SK-N-SH (cell line): Measurements from ENCODE around the gene FMO4. TPM values are rescaled to one million over a fixed set of nuclear protein-coding genes. Genes with fewer than 3 reads are reported as not detected.

ENCODE experiments used
- CTCF ChIA-PET: fragments of 300-600, 350-600 bp; formaldehyde crosslinking; extraction: SDS; loops from one replicate; lab custom pipeline; 2021; lab: Yijun Ruan, JAX
- POLR2A ChIA-PET: fragments of 350-600 bp; sonication (Branson Sonifier 250); formaldehyde crosslinking; extraction: SDS; loops from one replicate; lab custom pipeline; 2020; ENCODE audit warnings: antibody characterized with exemption, inconsistent platforms; lab: Yijun Ruan, JAX
- DNase-seq: peaks from one replicate; pipeline ENCODE4 v3.0.0; 2012
- H2AFZ ChIP-seq: fragments of 200-600 bp; sonication (generic); 2 replicates; pipeline ENCODE4 v1.8.1; 2016; ENCODE audit warnings: antibody characterized with exemption, mild to moderate bottlenecking, low read depth
- H3F3A ChIP-seq: fragments of 200-600 bp; sonication (generic); replicated peaks from 2 replicates; pipeline ENCODE3; 2016; ENCODE audit warnings: antibody characterized with exemption, mild to moderate bottlenecking; ENCODE audit not compliant: insufficient read depth
- H3K27ac ChIP-seq, 2 experiments: fragments of 200-500 bp in 1 of 2; fragments of 200-600 bp in 1 of 2; sonication (Bioruptor generic) in 1 of 2; sonication (generic), shearing (Covaris generic) in 1 of 2; 2 replicates each; pipeline versions ENCODE4 v1.5.1 to v1.6.1; 2014 to 2016; ENCODE audit warnings: low read depth in 2 of 2, inconsistent platforms in 1 of 2, low read length in 1 of 2, mild to moderate bottlenecking in 1 of 2, mixed read lengths in 1 of 2
- H3K27me3 ChIP-seq: fragments of 200-600 bp; sonication (generic), shearing (Covaris generic); 2 replicates; pipeline ENCODE4 v1.6.1; 2016; ENCODE audit warnings: mixed run types; ENCODE audit not compliant: insufficient read depth
- H3K36me3 ChIP-seq, 2 experiments: fragments of 200-500 bp in 1 of 2; fragments of 200-600 bp in 1 of 2; sonication (Bioruptor generic) in 1 of 2; sonication (generic) in 1 of 2; replicated peaks in 1 of 2; 2 replicates each; pipeline versions ENCODE3 to v1.5.1; 2014 to 2016; ENCODE audit warnings: low read length in 1 of 2, mild to moderate bottlenecking in 1 of 2; ENCODE audit not compliant: insufficient read depth in 2 of 2, control insufficient read depth in 1 of 2
- H3K4me1 ChIP-seq, 2 experiments: fragments of 200-500 bp in 1 of 2; fragments of 200-600 bp in 1 of 2; sonication (Bioruptor generic) in 1 of 2; sonication (generic), shearing (Covaris generic) in 1 of 2; 2 replicates each; pipeline versions ENCODE4 v1.5.1 to v1.6.1; 2014 to 2016; ENCODE audit warnings: low read depth in 1 of 2, low read length in 1 of 2, mixed run types in 1 of 2; ENCODE audit not compliant: insufficient read depth in 2 of 2, control insufficient read depth in 1 of 2
- H3K4me2 ChIP-seq: fragments of 200-600 bp; sonication (generic), shearing (Covaris generic); 2 replicates; pipeline ENCODE4 v1.6.1; 2017; ENCODE audit warnings: mixed run types
- H3K4me3 ChIP-seq, 2 experiments: fragments of 200-500 bp in 1 of 2; fragments of 200-600 bp in 1 of 2; sonication (Bioruptor generic) in 1 of 2; sonication (generic), shearing (Covaris generic) in 1 of 2; 2 replicates each; pipeline versions ENCODE4 v1.5.1 to v1.8.1; 2014 to 2016; ENCODE audit warnings: low read depth in 2 of 2, inconsistent platforms in 1 of 2, low read length in 1 of 2, mild to moderate bottlenecking in 1 of 2, mixed read lengths in 1 of 2, moderate library complexity in 1 of 2
- H3K79me2 ChIP-seq: fragments of 200-600 bp; sonication (generic); 2 replicates; pipeline ENCODE4 v1.8.1; 2017; ENCODE audit warnings: mild to moderate bottlenecking; ENCODE audit not compliant: insufficient read depth
- H3K9ac ChIP-seq: fragments of 200-600 bp; sonication (generic); 2 replicates; pipeline ENCODE4 v1.6.1; 2017; ENCODE audit warnings: mixed run types
- H3K9me2 ChIP-seq: fragments of 200-600 bp; sonication (generic); 2 replicates; pipeline ENCODE4 v1.6.1; 2017; ENCODE audit warnings: mixed run types
- H3K9me3 ChIP-seq: fragments of 200-600 bp; sonication (generic); 2 replicates; pipeline ENCODE4 v1.6.1; 2017; ENCODE audit warnings: mixed run types, mild to moderate bottlenecking, moderate library complexity
- H4K20me1 ChIP-seq: fragments of 200-600 bp; sonication (generic); 2 replicates; pipeline ENCODE4 v1.6.1; 2017; ENCODE audit warnings: mild to moderate bottlenecking, mixed run types; ENCODE audit not compliant: insufficient read depth
- CHD2 ChIP-seq: fragments of 150-350 bp; IDR thresholded peaks from 2 replicates; pipeline ENCODE4 v1.6.1; 2018; ENCODE audit warnings: low read length; ENCODE audit not compliant: partially characterized antibody
- EP300 ChIP-seq, 2 experiments: IDR thresholded peaks; 2 replicates each; pipeline versions ENCODE4 v1.4.0 to v1.6.1; 2012; ENCODE audit warnings: borderline replicate concordance in 1 of 2, low read depth in 1 of 2, low read length in 1 of 2
- FOXJ3 ChIP-seq: sonication (generic); formaldehyde crosslinking; IDR thresholded peaks from 2 replicates; pipeline ENCODE4 v1.5.1; 2020; ENCODE audit warnings: mild to moderate bottlenecking, missing genetic modification reagents
- GABPA ChIP-seq: IDR thresholded peaks from 2 replicates; pipeline ENCODE4 v1.4.0; 2012; ENCODE audit warnings: low read depth, mild to moderate bottlenecking
- MEF2A ChIP-seq: IDR thresholded peaks from 2 replicates; pipeline ENCODE4 v1.4.0; 2012; ENCODE audit warnings: low read depth, borderline replicate concordance
- NFIC ChIP-seq: IDR thresholded peaks from 2 replicates; pipeline ENCODE4 v1.4.0; 2012; ENCODE audit warnings: borderline replicate concordance
- NRF1 ChIP-seq: IDR thresholded peaks from 2 replicates; pipeline ENCODE4 v1.6.1; 2012; ENCODE audit warnings: low read depth, mild to moderate bottlenecking, low read length
- POLR2AphosphoS5 ChIP-seq: IDR thresholded peaks from 2 replicates; pipeline ENCODE4 v1.6.1; 2012; ENCODE audit warnings: low read depth, low read length
- RAD21 ChIP-seq: IDR thresholded peaks from 2 replicates; pipeline ENCODE4 v1.6.1; 2012; ENCODE audit warnings: mild to moderate bottlenecking, low read length
- RCOR1 ChIP-seq: fragments of 150-350 bp; IDR thresholded peaks from 2 replicates; pipeline ENCODE4 v1.6.1; 2017; ENCODE audit warnings: antibody characterized with exemption, low read length
- SIN3A ChIP-seq: IDR thresholded peaks from 2 replicates; pipeline ENCODE4 v1.6.1; 2012; ENCODE audit warnings: low read depth, mild to moderate bottlenecking, low read length, moderate library complexity, borderline replicate concordance
- SMC3 ChIP-seq: IDR thresholded peaks from 2 replicates; pipeline ENCODE4 v1.6.1; 2012; ENCODE audit warnings: low read depth, low read length, improper control_type of control experiment
- TEAD4 ChIP-seq: IDR thresholded peaks from 2 replicates; pipeline ENCODE4 v1.4.0; 2012; ENCODE audit warnings: mild to moderate bottlenecking, borderline replicate concordance; ENCODE audit not compliant: insufficient read depth
- ZBTB33 ChIP-seq: IDR thresholded peaks from 2 replicates; pipeline ENCODE4 v1.4.0; 2012; ENCODE audit warnings: low read depth, borderline replicate concordance
- WGBS: methylation state at CpG from one replicate; pipeline ENCODE4 v1.1.6; 2017; ENCODE audit warnings: low lambda C conversion rate; 5-methylcytosine and 5-hydroxymethylcytosine counted together
- polyA plus RNA-seq, 3 experiments: library from polyadenylated mRNA; depleted of rRNA; stranded (reverse); fragments of >200 nt; gene quantifications; 2 replicates each; pipeline ENCODE4 v1.2.3, GENCODE V29; 2012
- TF ChIP-seq, protein P1 (sequence below): fragments of 200-600 bp; sonication (generic); IDR thresholded peaks from 2 replicates; pipeline ENCODE4 v1.6.1; 2017; ENCODE audit warnings: antibody characterized with exemption, mild to moderate bottlenecking, moderate library complexity
- TF ChIP-seq, protein P2 (sequence below): IDR thresholded peaks from 2 replicates; pipeline ENCODE4 v1.6.1; 2012; ENCODE audit warnings: mild to moderate bottlenecking, low read depth, low read length, moderate library complexity
- TF ChIP-seq, protein P3 (sequence below): IDR thresholded peaks from 2 replicates; pipeline ENCODE4 v1.4.0; 2012; ENCODE audit warnings: low read depth

Gene FMO4
- polyA plus RNA-seq, 1 of the 3 experiments (the other 2 are of a cell fraction): 1.6 TPM

GRCh38 chr1:171270806-171271205, 43.2 kb upstream of the FMO4 start:
- Histone ChIP-seq H3K9ac (no peak overlapping the region), H3K9me3 (no peaks in the 10 kb centered on the region), H3K79me2 (no peaks in the 10 kb centered on the region), H3F3A (no peaks in the 10 kb centered on the region), H3K4me2 (no peak overlapping the region), H3K36me3 (no peaks in the 10 kb centered on the region), H4K20me1 (no peaks in the 10 kb centered on the region), H3K4me3 (no peak overlapping the region), H3K4me1 (no peaks in the 10 kb centered on the region), H2AFZ (no peak overlapping the region), H3K27ac (no peak overlapping the region), H3K9me2 (no peaks in the 10 kb centered on the region), H3K27me3 (peaks cover 18% of the 10 kb centered on the region; the same call in 1 of the 2 replicates)
- TF ChIP-seq, protein P1, sequence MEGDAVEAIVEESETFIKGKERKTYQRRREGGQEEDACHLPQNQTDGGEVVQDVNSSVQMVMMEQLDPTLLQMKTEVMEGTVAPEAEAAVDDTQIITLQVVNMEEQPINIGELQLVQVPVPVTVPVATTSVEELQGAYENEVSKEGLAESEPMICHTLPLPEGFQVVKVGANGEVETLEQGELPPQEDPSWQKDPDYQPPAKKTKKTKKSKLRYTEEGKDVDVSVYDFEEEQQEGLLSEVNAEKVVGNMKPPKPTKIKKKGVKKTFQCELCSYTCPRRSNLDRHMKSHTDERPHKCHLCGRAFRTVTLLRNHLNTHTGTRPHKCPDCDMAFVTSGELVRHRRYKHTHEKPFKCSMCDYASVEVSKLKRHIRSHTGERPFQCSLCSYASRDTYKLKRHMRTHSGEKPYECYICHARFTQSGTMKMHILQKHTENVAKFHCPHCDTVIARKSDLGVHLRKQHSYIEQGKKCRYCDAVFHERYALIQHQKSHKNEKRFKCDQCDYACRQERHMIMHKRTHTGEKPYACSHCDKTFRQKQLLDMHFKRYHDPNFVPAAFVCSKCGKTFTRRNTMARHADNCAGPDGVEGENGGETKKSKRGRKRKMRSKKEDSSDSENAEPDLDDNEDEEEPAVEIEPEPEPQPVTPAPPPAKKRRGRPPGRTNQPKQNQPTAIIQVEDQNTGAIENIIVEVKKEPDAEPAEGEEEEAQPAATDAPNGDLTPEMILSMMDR: no peak
- no peak for TF ChIP-seq SIN3A
- TF ChIP-seq GABPA: no peak
- no peak for TF ChIP-seq TEAD4
- TF ChIP-seq, protein P2, sequence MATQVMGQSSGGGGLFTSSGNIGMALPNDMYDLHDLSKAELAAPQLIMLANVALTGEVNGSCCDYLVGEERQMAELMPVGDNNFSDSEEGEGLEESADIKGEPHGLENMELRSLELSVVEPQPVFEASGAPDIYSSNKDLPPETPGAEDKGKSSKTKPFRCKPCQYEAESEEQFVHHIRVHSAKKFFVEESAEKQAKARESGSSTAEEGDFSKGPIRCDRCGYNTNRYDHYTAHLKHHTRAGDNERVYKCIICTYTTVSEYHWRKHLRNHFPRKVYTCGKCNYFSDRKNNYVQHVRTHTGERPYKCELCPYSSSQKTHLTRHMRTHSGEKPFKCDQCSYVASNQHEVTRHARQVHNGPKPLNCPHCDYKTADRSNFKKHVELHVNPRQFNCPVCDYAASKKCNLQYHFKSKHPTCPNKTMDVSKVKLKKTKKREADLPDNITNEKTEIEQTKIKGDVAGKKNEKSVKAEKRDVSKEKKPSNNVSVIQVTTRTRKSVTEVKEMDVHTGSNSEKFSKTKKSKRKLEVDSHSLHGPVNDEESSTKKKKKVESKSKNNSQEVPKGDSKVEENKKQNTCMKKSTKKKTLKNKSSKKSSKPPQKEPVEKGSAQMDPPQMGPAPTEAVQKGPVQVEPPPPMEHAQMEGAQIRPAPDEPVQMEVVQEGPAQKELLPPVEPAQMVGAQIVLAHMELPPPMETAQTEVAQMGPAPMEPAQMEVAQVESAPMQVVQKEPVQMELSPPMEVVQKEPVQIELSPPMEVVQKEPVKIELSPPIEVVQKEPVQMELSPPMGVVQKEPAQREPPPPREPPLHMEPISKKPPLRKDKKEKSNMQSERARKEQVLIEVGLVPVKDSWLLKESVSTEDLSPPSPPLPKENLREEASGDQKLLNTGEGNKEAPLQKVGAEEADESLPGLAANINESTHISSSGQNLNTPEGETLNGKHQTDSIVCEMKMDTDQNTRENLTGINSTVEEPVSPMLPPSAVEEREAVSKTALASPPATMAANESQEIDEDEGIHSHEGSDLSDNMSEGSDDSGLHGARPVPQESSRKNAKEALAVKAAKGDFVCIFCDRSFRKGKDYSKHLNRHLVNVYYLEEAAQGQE: no peak
- no peak for TF ChIP-seq RCOR1
- no peak for TF ChIP-seq RAD21
- no peak for TF ChIP-seq NRF1
- no peak for TF ChIP-seq POLR2AphosphoS5
- TF ChIP-seq, protein P3, sequence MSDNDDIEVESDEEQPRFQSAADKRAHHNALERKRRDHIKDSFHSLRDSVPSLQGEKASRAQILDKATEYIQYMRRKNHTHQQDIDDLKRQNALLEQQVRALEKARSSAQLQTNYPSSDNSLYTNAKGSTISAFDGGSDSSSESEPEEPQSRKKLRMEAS: no peak
- TF ChIP-seq CHD2: no peak
- no peak for TF ChIP-seq SMC3
- TF ChIP-seq EP300 (IDR thresholded peaks at IDR 0.05; ENCODE audit: borderline replicate concordance in 1 of 2, low read depth in 1 of 2, low read length in 1 of 2): no peak
- TF ChIP-seq MEF2A: no peak
- TF ChIP-seq NFIC: no peak
- TF ChIP-seq FOXJ3 (CRISPR knock-in tag): no peak
- TF ChIP-seq ZBTB33: no peak
- ChIA-PET CTCF (no interaction called here), POLR2A (no interaction called here)
- DNase-seq: no peak
- 2% methylated on average over 2 of the region's 2 CpGs for WGBS
